H1 (cell line): ENCODE measurements around the gene OBSCN. TPM values are rescaled to one million over a fixed set of nuclear protein-coding genes. Genes with fewer than 3 reads are reported as not detected.

Source experiments
- CTBP2 ChIP-seq: IDR thresholded peaks from 2 replicates; pipeline ENCODE4 v1.7.0; 2011; ENCODE audit warnings: borderline replicate concordance, mild to moderate bottlenecking, moderate library complexity, mixed read lengths, low read length; ENCODE audit not compliant: insufficient read depth, insufficient read length
- GTF2F1 ChIP-seq: IDR thresholded peaks from 2 replicates; pipeline ENCODE4 v1.6.1; 2012; ENCODE audit warnings: low read depth, low read length, improper control_type of control experiment, borderline replicate concordance
- POLR2A ChIP-seq, 2 experiments: IDR thresholded peaks; 1 replicate in 1 of 2; 2 replicates in 1 of 2; pipeline ENCODE4 v1.6.1; 2011; ENCODE audit warnings: low read depth in 2 of 2, low read length in 2 of 2, mild to moderate bottlenecking in 2 of 2; ENCODE audit errors: control extremely low read depth in 1 of 2
- POLR2AphosphoS5 ChIP-seq: IDR thresholded peaks from 2 replicates; pipeline ENCODE4 v1.6.1; 2011; ENCODE audit warnings: low read depth, low read length
- SUZ12 ChIP-seq: fragments of 200-600 bp; sonication (generic); IDR thresholded peaks from 2 replicates; pipeline ENCODE4 v1.6.1; 2012; ENCODE audit warnings: mild to moderate bottlenecking, inconsistent platforms, low read length, moderate library complexity, mixed read lengths
- TCF12 ChIP-seq: IDR thresholded peaks from 2 replicates; pipeline ENCODE4 v1.6.1; 2011; ENCODE audit warnings: low read depth, mild to moderate bottlenecking, low read length
- polyA plus RNA-seq, 7 experiments: library from polyadenylated mRNA; depleted of rRNA in 3 of 7; stranded (reverse) in 5 of 7; unstranded in 2 of 7; fragments of >200 nt in 5 of 7; fragments of 200-250 nt in 2 of 7; gene quantifications; 1 replicate in 5 of 7; 2 replicates in 1 of 7; 4 replicates in 1 of 7; pipeline versions ENCODE4 v1.2.1 to v1.2.3, GENCODE V29; 2011 to 2013; ENCODE audit warnings: missing spikeins in 2 of 7, mixed read lengths in 2 of 7
- total RNA-seq: library from RNA; stranded (reverse); fragmentation: NEBNext Ultra II Directional; extraction: Animal tissue kit (Norgen Biotek cat#: 25700); gene quantifications from 2 replicates; pipeline ENCODE4 v1.2.1, GENCODE V29; 2021

The OBSCN gene
- total and polyA plus RNA-seq, 2 of the 8 experiments (the other 6 are each of a cell fraction or from before 2014, with no cell fraction given) = 7.5 to 28.4 TPM

DNA sequence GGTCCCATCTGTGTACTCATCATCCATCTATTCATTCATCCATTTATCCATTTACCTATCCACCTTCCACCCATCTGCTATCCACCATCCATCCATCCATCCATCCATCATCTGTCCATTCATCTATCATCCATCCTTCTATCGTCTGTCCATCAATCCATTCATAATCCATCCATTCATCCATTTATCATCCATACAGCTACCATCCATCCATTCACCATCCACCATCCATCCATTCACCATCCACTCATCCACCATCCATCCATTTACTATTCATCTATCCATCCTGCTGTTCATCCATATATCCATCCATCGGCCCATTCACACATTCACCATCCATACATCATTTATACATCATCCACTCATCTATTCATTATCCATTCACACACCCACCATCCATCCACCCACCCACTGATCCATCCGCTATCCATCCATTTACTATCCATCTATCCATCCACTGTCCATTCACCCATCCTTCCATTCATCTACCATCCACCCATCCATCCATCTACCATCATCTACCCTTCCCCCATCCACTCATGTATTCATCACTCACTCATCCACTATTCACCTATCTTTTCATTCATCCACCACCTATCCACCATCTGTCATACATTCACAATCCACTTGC lies 102.4 kb downstream of the OBSCN start (continued):
- TF ChIP-seq SUZ12 (no peak), CTBP2 (no peak), POLR2AphosphoS5 (no peak), GTF2F1 (no peak), TCF12 (no peak), POLR2A (IDR thresholded peaks at IDR 0.05; ENCODE audit: control extremely low read depth in 1 of 2, low read depth in 2 of 2, low read length in 2 of 2) (no peak)
